Stimulated activated CD8-positive, alpha-beta memory T cell treated with anti-CD3 and anti-CD28 coated beads, Interleukin-15, amount 100 ng/mL, for 48 hours (primary cell): ENCODE data around the gene CRAT.

ENCODE experiments used
- DNase-seq, 2 donors: peaks; one replicate each; pipeline ENCODE4 v3.0.0-alpha.2; 2020; ENCODE audit warnings: low read depth in 2 of 2

The CRAT gene

DNA sequence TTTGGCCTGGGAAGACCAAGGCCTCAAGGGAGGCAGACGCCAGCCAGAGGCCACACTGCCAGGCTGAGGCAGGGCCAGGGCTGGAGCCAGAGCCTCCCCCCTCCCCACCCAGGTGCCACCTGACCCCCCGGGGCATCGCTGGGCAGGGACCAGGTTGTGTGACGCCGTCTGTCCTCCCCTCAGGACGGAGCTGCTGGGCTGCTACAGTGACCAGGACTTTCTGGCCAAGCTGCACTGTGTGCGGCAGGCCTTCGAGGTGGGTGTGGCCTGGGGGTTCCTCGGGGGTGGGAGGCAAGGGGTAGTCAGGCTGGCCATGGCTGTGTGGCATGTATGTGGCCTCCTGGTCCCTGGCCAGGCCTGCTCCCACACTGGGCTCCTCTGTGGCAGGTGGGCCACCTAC is 47.5 kb downstream of the CRAT start:
- no peak for DNase-seq

DNA sequence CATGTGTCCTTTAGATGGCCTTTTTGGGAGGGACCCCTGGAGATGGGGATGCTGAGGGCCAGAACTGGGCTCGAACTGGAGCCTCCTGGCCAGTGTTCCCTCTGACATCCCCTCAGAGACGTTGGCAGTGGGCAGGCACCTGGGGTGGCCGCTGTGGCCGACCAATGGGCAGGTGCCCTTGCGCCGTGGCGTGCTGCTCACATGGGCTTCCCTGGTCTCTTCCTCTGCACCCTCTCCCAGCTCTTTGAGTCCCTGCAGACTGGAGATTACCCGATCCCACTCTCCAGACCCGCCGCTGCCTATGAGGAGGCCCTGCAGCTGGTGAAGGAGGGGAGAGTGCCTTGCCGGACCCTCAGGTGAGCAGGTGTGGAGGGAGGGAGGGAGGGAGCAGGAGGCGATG is 49.6 kb downstream of the CRAT start:
- no peak for DNase-seq

DNA sequence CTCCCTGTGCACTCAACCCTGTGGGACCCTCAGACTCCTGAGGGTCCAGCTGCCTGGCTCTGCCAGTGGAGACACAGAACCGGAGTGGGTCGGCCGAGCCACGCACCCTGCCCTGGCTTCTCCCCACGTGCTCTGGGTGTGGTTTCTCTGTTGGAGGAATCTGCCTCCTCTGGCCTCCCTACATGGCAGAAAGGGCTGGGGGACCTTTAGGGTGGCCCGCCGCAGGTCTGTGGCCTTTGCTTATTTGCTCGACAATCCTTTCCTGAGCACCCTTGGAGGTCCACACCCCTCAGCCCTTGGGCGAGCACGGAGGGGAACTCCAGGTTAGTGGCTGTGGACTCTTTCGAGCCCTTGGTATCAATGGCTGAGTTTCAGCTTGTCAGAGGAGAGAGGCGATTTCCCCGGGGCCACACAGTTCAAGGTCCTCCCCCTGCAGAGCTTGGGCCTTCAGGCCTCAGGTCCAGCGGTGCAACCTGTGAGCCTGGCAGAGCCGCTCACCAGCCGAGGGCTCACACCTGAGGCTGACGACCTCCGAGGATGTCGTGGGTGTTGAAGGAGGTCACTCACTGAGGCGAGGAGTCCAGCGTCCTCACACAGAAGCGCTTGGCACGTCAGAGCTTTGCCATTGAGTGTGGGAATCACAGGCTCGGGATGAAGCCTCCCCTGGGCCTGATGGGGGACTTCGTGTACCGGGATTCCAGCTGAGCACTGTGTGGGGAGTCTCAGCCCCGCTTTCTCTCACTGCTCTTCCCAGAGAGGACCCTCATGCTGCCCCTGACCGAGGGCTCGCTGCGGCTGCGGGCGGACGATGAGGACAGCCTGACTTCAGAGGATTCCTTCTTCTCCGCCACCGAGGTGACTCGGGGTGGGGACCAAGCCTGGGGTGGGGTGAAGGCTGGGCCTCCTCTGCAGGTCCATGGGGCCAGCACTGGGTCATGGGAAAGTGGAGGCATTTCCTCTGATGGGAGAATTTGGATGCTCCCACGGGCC is 50.5 kb downstream of the CRAT start:
- DNase-seq: no peak

DNA sequence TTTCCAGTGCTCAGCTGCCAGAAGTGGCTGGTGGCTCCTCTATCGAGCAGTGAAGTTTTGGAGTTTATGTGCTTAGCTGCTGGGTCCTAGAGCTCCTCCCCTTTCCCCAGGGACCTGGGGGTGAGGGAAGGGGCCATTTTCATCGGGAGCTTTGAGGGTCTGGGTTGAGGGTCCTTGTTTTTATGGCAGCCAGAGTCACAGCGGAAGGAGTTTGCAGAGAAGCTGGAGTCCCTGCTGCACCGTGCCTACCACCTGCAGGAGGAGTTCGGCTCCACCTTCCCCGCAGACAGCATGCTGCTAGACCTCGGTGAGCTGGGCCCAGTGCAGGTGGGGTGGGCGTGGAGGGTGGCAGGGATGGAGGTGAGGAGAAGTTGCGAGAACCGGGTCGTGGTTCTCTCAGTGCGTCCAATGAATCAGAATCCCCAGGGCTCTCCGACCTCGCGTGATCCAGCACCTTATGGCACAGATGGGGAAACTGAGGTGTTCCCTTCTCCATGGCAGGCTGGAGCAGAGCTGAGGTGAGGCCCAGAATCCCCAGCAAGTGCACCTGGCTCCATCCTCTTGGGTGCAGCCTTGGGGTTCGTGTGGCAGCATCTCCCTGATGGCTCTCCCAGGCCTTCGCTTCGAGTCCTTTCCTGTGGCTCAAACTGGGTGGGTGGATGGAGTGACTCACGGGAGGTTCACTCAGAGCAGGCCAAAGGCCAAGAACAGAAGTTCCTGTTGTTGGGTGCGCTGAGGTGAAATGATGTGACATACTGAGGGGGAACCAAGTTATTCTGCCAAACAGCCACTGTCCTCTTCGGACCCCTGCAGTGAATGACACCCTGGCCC is 51.4 kb downstream of the CRAT start:
- no peak for DNase-seq

DNA sequence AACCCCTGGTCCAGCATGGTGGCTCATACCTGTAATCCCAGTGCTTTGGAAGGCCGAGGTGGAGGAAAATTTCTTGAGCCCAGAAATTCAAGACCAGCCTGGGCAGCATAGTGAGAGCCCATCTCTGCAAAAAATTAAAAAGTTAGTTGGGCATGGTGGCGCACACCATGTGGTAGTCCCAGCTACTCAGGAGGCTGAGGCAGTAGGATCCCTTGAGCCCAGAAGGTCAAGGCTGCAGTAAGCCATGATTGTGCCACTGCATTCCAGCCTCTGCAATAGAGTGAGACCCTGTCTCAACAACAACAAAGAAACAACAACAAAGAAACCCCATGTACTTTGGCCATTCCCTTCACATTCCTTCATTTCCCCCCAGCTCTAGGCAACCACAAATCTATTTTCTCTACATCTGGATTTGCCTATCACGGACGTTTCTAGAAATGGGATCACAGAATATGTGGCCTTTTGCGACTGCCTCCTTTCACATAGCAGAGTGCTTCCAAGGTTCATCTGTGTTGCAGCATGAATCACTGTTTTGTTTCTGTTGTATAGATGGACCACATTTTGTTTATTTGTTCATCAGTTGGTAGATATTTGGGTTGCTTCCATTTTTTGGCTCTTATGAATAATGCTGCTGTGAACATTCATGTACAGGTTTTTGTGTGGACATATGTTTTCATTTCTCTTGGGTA is 56.3 kb downstream of the CRAT start:
- no peak for DNase-seq

DNA sequence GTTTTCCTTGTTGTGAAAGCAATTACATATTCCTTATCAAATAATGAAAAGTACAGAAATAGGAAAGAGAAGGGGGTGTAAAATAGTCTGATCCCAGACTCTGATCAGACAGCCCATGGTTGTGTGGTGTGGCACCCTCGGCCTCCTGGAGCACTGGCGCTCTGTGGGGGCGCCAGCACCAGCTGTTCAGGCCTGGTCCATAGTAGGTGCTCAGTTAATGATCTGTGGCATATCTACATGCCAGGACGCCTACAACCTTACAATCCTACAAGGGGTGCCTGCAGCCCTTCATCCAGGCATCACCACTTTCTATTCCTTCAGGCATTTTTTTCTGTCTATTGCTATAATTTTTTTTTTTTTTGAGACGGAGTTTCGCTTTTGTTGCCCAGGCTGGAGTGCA is 57.6 kb downstream of the CRAT start:
- DNase-seq: no peak

DNA sequence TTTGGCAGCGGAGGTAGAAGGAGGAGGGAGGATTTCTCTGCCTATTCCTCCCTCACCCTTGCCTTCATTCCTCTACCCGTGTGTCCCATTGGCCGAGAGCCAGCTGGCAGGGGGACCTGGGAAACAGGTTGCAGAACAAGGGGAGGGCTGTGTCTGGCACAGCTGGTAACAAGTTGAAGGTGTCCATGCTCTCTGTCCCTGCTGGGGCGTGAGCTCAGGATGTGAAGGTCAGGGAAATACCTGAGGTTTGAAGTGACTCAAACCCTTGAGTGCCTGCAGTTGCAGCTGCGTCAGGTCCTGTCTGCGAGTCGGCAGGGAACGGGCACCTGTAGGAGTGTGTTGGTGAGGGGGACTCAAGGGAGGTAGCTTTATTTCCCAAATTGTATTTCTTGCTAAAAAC is 58.0 kb downstream of the CRAT start:
- DNase-seq: no peak
